Glutamatergic neuron (in vitro differentiated cells): ENCODE data around the gene ATP9A. TPM values are rescaled to one million over a fixed set of nuclear protein-coding genes. Genes with fewer than 3 reads are reported as not detected.

Source experiments
- DNase-seq: peaks from one replicate; pipeline ENCODE4 v3.0.0; 2022
- H3K27ac Mint-ChIP-seq: one replicate; pipeline ENCODE4 v1.8.0; 2020; ENCODE audit warnings: mild to moderate bottlenecking, mixed read lengths, inconsistent platforms; ENCODE audit not compliant: unreplicated experiment
- H3K27me3 Mint-ChIP-seq: one replicate; pipeline ENCODE4 v1.8.0; 2020; ENCODE audit warnings: mild to moderate bottlenecking, moderate library complexity, mixed read lengths, inconsistent platforms; ENCODE audit not compliant: unreplicated experiment
- H3K36me3 Mint-ChIP-seq: one replicate; pipeline ENCODE4 v1.8.0; 2020; ENCODE audit warnings: mild to moderate bottlenecking, mixed read lengths, inconsistent platforms; ENCODE audit not compliant: unreplicated experiment
- H3K4me1 Mint-ChIP-seq: one replicate; pipeline ENCODE4 v1.8.0; 2020; ENCODE audit warnings: mild to moderate bottlenecking, low read depth, mixed read lengths, inconsistent platforms; ENCODE audit not compliant: unreplicated experiment
- H3K4me3 Mint-ChIP-seq: one replicate; pipeline ENCODE4 v1.8.0; 2020; ENCODE audit warnings: mild to moderate bottlenecking, mixed read lengths, inconsistent platforms; ENCODE audit not compliant: unreplicated experiment
- H3K9me3 Mint-ChIP-seq: one replicate; pipeline ENCODE4 v1.8.0; 2020; ENCODE audit warnings: mild to moderate bottlenecking, moderate library complexity, mixed read lengths, inconsistent platforms; ENCODE audit not compliant: unreplicated experiment
- CTCF ChIP-seq: fragments of 200-600 bp; sonication (generic); IDR thresholded peaks from one replicate; pipeline ENCODE4 v1.5.0; 2021; ENCODE audit not compliant: partially characterized antibody, unreplicated experiment
- total RNA-seq: library from RNA; stranded (reverse); fragmentation: NEBNext Ultra II Directional; extraction: Animal tissue kit (Norgen Biotek cat#: 25700); gene quantifications from one replicate; pipeline ENCODE4 v1.2.1, GENCODE V29; 2021; ENCODE audit not compliant: unreplicated experiment

The ATP9A gene
- total RNA-seq, 1 donor from 2014 or later = 66.1 TPM

GRCh38 chr20:51680067-51680749 lies 88.0 kb downstream of the ATP9A start:
- peak overlapping the region; percentile 61 for H3K4me3 Mint-ChIP-seq
- peaks cover 21% of the 10 kb centered on the region for H3K9me3 Mint-ChIP-seq
- DNase-seq = no peak
- peak overlapping the region; percentile 80 for H3K27ac Mint-ChIP-seq
- peaks cover 20% of the 10 kb centered on the region for H3K27me3 Mint-ChIP-seq
- TF ChIP-seq CTCF = no peak
- H3K36me3 Mint-ChIP-seq = no peaks in the 10 kb centered on the region
- peaks cover 27% of the 10 kb centered on the region for H3K4me1 Mint-ChIP-seq

DNA sequence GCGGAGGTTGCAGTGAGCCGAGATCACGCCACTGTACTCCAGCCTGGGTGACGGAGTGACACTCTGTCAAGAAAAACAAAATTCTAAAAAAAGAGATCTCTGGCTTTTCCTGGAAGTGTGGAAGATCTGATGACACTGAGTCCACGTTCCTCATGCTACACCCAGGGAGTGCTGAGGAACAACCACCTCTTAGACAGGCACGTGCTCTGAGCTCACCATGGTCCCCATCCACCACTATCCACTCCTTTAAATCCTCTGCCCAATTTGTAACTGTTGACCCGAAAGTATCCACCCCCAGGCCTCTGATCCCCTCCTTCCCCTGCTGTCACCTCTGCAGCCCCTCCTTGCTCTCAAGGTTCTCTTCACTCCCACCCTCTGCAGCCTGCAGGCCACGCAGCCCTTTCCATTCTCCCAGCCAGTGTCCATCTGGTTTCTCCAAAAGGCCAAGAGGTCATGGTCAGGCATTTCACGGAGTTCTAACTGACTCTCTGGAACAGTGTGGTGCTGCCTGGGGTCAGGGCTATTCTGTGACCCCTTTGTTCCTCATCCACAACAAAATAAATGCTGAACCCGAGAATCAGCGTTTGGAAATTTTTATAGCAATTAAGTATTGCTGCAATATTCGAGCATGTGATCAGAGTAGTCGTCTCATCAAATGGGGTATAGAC lies 88.8 kb downstream of the ATP9A start:
- peak overlapping the region; percentile 100 for H3K27ac Mint-ChIP-seq

DNA sequence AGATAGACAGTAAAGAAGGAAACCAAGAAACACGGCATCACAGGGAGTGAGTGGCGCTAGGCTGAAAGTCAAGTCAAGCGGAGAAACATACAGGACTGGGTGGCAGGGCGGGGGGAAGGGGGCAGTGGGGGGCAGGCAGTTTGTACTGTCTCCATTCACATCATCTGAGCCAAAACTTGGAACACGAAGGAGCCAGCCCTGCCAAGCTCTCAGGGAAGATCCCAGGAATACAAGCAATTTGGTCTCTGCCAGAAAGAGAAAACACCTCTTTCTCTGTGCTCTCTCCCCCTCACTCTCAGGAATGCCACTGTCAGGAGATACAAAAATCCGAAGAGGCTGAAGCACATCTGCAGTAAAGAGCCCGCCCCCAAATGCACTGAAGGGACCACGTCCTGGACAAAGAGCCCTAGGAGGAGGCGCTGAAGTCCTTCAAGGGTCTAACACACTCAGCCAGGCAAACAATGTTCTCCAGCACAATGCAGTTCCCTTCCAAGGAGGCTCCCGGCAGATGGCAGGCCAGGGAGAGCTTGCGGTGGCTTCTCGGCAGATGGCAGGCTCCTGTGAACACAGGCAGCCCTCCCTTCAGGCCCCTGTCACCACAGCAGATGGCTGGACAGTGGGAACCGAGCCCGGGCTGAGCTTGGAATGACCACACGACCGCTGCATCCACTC lies 90.0 kb downstream of the ATP9A start:
- peak; percentile 93 for DNase-seq

More for the DNA sequence above, 88.8 kb downstream of the ATP9A start:
- no peak for TF ChIP-seq CTCF
- Mint-ChIP-seq H3K4me3 (peak overlapping the region; percentile 83), H3K9me3 (peaks cover 21% of the 10 kb centered on the region), H3K4me1 (peaks cover 27% of the 10 kb centered on the region), H3K36me3 (no peaks in the 10 kb centered on the region), H3K27me3 (peaks cover 20% of the 10 kb centered on the region)
- peak; percentile 44 for DNase-seq

GRCh38 chr20:51668947-51669346 lies 99.2 kb downstream of the ATP9A start:
- no peak for DNase-seq
- Mint-ChIP-seq H3K9me3 (peaks cover 2% of the 10 kb centered on the region), H3K4me1 (peaks cover 2% of the 10 kb centered on the region), H3K36me3 (peaks cover 3% of the 10 kb centered on the region), H3K4me3 (no peak overlapping the region), H3K27ac (no peak overlapping the region), H3K27me3 (no peaks in the 10 kb centered on the region)
- TF ChIP-seq CTCF = no peak

More for the DNA sequence above, 90.0 kb downstream of the ATP9A start:
- no peak for TF ChIP-seq CTCF
- Mint-ChIP-seq H3K4me3 (peak overlapping the region; percentile 58), H3K36me3 (no peaks in the 10 kb centered on the region), H3K9me3 (peaks cover 21% of the 10 kb centered on the region), H3K4me1 (peaks cover 27% of the 10 kb centered on the region), H3K27ac (peak overlapping the region; percentile 100), H3K27me3 (peaks cover 20% of the 10 kb centered on the region)

GRCh38 chr20:51668515-51668914 lies 99.7 kb downstream of the ATP9A start:
- Mint-ChIP-seq H3K4me3 (no peak overlapping the region), H3K36me3 (peaks cover 3% of the 10 kb centered on the region), H3K27ac (no peak overlapping the region), H3K4me1 (peaks cover 2% of the 10 kb centered on the region), H3K27me3 (no peaks in the 10 kb centered on the region), H3K9me3 (peaks cover 2% of the 10 kb centered on the region)
- no peak for TF ChIP-seq CTCF
- DNase-seq = no peak
